K562 (cell line): ENCODE measurements around the gene PPP1R36.

Experiments used
- AFF1 ChIP-seq, 2 experiments: fragments of 450-650 bp; IDR thresholded peaks; 2 replicates each; pipeline ENCODE4 v1.6.1; 2018; ENCODE audit warnings: mild to moderate bottlenecking in 2 of 2, low read depth in 1 of 2; ENCODE audit not compliant: partially characterized antibody in 2 of 2
- ARID3B ChIP-seq: fragments of 250-450 bp; sonication (Bioruptor Pico); IDR thresholded peaks from 2 replicates; pipeline ENCODE4 v1.4.0; 2020; ENCODE audit warnings: borderline replicate concordance
- BCL6 ChIP-seq: fragments of 250-450 bp; sonication (Bioruptor Pico); IDR thresholded peaks from 2 replicates; pipeline ENCODE4 v1.4.0; 2020
- CTCF ChIP-seq, 3 experiments: IDR thresholded peaks in 2 of 3; conservative IDR thresholded peaks in 1 of 3; 2 replicates each; pipeline ENCODE4 v1.5.1; 2011 to 2012; ENCODE audit warnings: low read length in 3 of 3, mild to moderate bottlenecking in 3 of 3, control low read depth in 2 of 3, improper control_type of control experiment in 1 of 3, inconsistent platforms in 1 of 3, low read depth in 1 of 3, mixed read lengths in 1 of 3, moderate library complexity in 1 of 3; ENCODE audit not compliant: insufficient read depth in 2 of 3
- FOXP1 ChIP-seq: sonication (generic); formaldehyde crosslinking; IDR thresholded peaks from 2 replicates; pipeline ENCODE4 v1.8.0; 2022; ENCODE audit warnings: mild to moderate bottlenecking, missing genetic modification reagents
- MTA2 ChIP-seq: fragments of 450-650 bp; IDR thresholded peaks from 2 replicates; pipeline ENCODE4 v1.6.1; 2016; ENCODE audit warnings: low read depth
- NFXL1 ChIP-seq: fragments of 450-650 bp; formaldehyde crosslinking; IDR thresholded peaks from 2 replicates; pipeline ENCODE4 v1.4.0; 2021; ENCODE audit warnings: mild to moderate bottlenecking
- PPARD ChIP-seq: fragments of 250-450 bp; sonication (Bioruptor Pico); IDR thresholded peaks from 2 replicates; pipeline ENCODE4 v1.8.0; 2022; ENCODE audit warnings: inconsistent platforms, mild to moderate bottlenecking, moderate library complexity
- REST ChIP-seq, 2 experiments: fragments of 450-650 bp; formaldehyde crosslinking in 1 of 2; IDR thresholded peaks; 2 replicates each; pipeline versions ENCODE4 v1.4.0 to v1.6.1; 2014 to 2020; ENCODE audit warnings: mild to moderate bottlenecking in 2 of 2, borderline replicate concordance in 1 of 2, low read depth in 1 of 2
- THAP12 ChIP-seq: fragments of 250-450 bp; sonication (Bioruptor Pico); IDR thresholded peaks from 2 replicates; pipeline ENCODE4 v1.9.0; 2021; ENCODE audit warnings: mild to moderate bottlenecking, inconsistent platforms
- ZFX ChIP-seq: sonication (generic); formaldehyde crosslinking; IDR thresholded peaks from 2 replicates; pipeline ENCODE4 v1.8.0; 2022; ENCODE audit warnings: mild to moderate bottlenecking, missing genetic modification reagents, moderate library complexity
- ZNF354B ChIP-seq: fragments of 250-450 bp; sonication (Bioruptor Pico); IDR thresholded peaks from 2 replicates; pipeline ENCODE4 v1.4.0; 2020
- ZNF398 ChIP-seq: fragments of 250-450 bp; sonication (Bioruptor Pico); IDR thresholded peaks from 2 replicates; pipeline ENCODE4 v1.8.0; 2021; ENCODE audit warnings: moderate library complexity, mild to moderate bottlenecking, inconsistent platforms

- TF ChIP-seq NFXL1 (no peak), ARID3B (CRISPR knock-in tag) (no peak), AFF1 (IDR thresholded peaks at IDR 0.05; ENCODE audit: low read depth in 1 of 2, partially characterized antibody in 2 of 2) (no peak), REST (IDR thresholded peaks at IDR 0.05; ENCODE audit: borderline replicate concordance) (no peak), REST (CRISPR knock-in tag; IDR thresholded peaks at IDR 0.05; ENCODE audit: low read depth) (no peak), THAP12 (no peak), MTA2 (no peak), ZFX (CRISPR knock-in tag) (no peak), ZNF354B (CRISPR knock-in tag) (no peak), BCL6 (CRISPR knock-in tag) (no peak), FOXP1 (no peak), CTCF (IDR thresholded peaks at IDR 0.05 in 2 of 3, conservative IDR thresholded peaks at IDR 0.05 in 1 of 3; ENCODE audit: insufficient read depth in 2 of 3, low read depth in 1 of 3, low read length in 3 of 3) (no peak), PPARD (CRISPR knock-in tag) (no peak), ZNF398 (CRISPR knock-in tag) (no peak)
These were observed 34.7 kb upstream of the PPP1R36 start for GRCh38 chr14:64515053-64515452.
